ENCODE measurements around the gene ANAPC13.
A peak's percentile ranks its signal among the peaks of the same experiment; 100 is the strongest.

Gene ANAPC13

GRCh38 chr3:134525293-134525692 lies 39.5 kb upstream of the ANAPC13 start:
- TF ChIP-seq, protein P1, sequence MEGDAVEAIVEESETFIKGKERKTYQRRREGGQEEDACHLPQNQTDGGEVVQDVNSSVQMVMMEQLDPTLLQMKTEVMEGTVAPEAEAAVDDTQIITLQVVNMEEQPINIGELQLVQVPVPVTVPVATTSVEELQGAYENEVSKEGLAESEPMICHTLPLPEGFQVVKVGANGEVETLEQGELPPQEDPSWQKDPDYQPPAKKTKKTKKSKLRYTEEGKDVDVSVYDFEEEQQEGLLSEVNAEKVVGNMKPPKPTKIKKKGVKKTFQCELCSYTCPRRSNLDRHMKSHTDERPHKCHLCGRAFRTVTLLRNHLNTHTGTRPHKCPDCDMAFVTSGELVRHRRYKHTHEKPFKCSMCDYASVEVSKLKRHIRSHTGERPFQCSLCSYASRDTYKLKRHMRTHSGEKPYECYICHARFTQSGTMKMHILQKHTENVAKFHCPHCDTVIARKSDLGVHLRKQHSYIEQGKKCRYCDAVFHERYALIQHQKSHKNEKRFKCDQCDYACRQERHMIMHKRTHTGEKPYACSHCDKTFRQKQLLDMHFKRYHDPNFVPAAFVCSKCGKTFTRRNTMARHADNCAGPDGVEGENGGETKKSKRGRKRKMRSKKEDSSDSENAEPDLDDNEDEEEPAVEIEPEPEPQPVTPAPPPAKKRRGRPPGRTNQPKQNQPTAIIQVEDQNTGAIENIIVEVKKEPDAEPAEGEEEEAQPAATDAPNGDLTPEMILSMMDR (IDR thresholded peaks at IDR 0.05; ENCODE audit: low read length, missing control alignments) = no peak
- DNase-seq (ENCODE audit: low read depth) = no peak
- no peak overlapping the region for H3K4me3 ChIP-seq (replicated peaks; ENCODE audit: low read depth, low read length)

GRCh38 chr3:134522541-134522940 lies 36.8 kb upstream of the ANAPC13 start:
- TF ChIP-seq, protein P1 (IDR thresholded peaks at IDR 0.05; ENCODE audit: low read length, missing control alignments) = no peak
- no peak for DNase-seq (ENCODE audit: low read depth)

DNA sequence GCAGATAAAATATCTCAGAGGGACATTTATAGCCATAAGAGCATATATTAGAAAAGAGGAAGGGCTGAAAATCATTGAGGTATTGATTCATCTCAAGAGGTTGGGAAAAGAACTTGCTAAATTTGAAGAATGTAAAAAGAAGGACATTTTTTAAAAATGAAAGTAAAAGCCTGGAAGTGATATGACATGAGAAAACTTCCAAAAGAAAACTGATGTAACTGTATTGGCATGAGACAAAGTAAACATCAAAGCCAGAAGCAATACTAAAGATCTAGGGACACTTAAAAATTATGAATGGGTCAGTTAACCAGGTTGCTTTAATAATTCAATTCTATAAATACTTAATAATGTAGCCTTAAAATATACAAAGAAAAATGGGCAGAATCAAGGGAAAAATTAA lies 32.0 kb upstream of the ANAPC13 start:
- TF ChIP-seq, protein P1 (IDR thresholded peaks at IDR 0.05; ENCODE audit: low read length, missing control alignments) = no peak
- peak; percentile 31 for DNase-seq (ENCODE audit: low read depth)
- H3K4me3 ChIP-seq (replicated peaks; ENCODE audit: low read depth, low read length) = peak overlapping the region; percentile 30

More at GRCh38 chr3:134522541-134522940, 36.8 kb upstream of the ANAPC13 start:
- H3K4me3 ChIP-seq (replicated peaks; ENCODE audit: low read depth, low read length) = no peak overlapping the region

DNA sequence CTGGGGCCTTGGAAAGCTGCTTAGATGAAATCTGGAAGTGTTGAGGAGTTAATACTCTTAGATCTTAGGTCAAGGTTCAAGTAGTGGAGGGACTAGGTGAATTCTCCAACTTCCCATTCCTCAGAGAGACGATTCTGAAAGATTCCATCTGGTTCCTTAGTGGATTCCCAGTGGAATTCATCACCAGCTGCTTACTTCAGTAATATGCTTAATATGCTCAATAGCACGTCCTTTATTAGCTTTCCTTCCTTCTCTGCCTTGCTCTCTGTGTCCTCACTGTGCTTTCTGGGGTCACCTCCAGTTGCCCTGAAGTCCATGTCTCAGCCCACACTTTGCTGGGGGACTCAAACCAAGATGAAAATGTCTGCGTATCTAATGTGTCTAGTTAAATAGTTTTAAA lies 31.1 kb upstream of the ANAPC13 start:
- no peak overlapping the region for H3K4me3 ChIP-seq (replicated peaks; ENCODE audit: low read depth, low read length)
- TF ChIP-seq, protein P1 (IDR thresholded peaks at IDR 0.05; ENCODE audit: low read length, missing control alignments) = no peak
- peak; percentile 23 for DNase-seq (ENCODE audit: low read depth)

DNA sequence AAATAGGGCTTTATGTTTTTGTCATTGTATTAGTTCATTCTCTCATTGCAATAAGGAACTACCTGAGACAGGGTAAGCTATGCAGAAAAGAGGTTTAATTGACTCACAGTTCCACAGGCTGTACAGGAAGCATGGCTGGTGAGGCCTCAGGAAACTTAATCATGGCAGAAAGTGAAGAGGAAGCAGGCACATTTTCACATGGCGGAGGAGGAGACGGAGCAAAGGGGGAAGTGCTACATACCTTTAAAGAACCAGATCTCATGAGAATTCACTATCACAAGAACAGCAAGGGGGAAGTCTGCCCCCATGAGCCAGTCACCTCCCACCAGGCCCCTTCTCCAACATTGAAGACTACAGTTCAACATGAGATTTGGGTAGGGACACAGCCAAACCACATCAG lies 25.7 kb upstream of the ANAPC13 start:
- TF ChIP-seq, protein P1 (IDR thresholded peaks at IDR 0.05; ENCODE audit: low read length, missing control alignments) = no peak
- DNase-seq (ENCODE audit: low read depth) = no peak
- no peak overlapping the region for H3K4me3 ChIP-seq (replicated peaks; ENCODE audit: low read depth, low read length)

GRCh38 chr3:134505485-134505884 lies 19.7 kb upstream of the ANAPC13 start:
- TF ChIP-seq, protein P1 (IDR thresholded peaks at IDR 0.05; ENCODE audit: low read length, missing control alignments) = no peak
- DNase-seq (ENCODE audit: low read depth) = no peak
- H3K4me3 ChIP-seq (replicated peaks; ENCODE audit: low read depth, low read length) = no peak overlapping the region

DNA sequence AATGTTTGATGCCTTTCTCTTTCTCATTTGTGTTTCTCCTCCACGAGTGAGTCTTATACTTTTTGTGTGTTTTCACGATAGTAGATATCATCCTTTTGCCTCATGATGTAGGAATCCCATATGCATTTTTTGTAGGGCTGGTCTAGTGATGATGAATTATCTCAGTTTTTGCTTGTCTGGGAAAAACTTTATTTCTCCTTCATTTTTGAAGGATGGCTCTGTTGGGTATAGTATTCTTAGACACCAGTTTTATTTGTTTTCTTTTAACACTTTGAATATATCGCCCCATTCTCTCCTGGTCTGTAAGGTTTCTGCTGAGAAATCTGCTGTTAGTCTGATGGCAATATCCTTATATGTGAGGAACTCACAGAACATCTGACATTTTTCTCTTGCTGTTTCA lies 18.3 kb upstream of the ANAPC13 start:
- TF ChIP-seq, protein P1 (IDR thresholded peaks at IDR 0.05; ENCODE audit: low read length, missing control alignments) = no peak
- DNase-seq (ENCODE audit: low read depth) = no peak
- H3K4me3 ChIP-seq (replicated peaks; ENCODE audit: low read depth, low read length) = no peak overlapping the region

All from fibroblast of pulmonary artery (primary cell).